ENCODE measurements around the gene FAM216B.
"Not testable (repeated sequence)": the region's sequence is repeated elsewhere in the genome, so short reads cannot be mapped to it uniquely, and the experiment has no call there.

Gene FAM216B

DNA sequence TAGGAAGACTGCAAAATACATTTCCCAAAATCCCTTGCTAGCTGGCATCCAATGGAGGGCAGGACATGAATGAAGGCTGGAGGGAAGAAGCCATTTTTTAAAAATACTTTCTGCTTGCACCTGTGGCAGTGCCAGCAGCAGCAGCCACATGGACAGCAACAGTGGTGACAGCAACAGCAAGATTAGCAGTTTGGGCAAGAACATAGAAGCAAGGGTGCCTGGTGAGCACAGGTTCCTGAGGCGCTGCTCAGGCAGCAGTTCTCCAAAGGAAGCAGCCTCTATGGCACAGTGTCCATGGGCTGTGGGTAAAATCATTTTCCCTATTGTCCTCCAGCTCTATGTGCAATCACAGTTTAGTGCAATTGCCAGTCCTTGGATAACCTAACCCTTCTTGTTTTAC is 1.3 kb upstream of the FAM216B start:
- no peak for DNase-seq (ENCODE audit: low spot score)

DNA sequence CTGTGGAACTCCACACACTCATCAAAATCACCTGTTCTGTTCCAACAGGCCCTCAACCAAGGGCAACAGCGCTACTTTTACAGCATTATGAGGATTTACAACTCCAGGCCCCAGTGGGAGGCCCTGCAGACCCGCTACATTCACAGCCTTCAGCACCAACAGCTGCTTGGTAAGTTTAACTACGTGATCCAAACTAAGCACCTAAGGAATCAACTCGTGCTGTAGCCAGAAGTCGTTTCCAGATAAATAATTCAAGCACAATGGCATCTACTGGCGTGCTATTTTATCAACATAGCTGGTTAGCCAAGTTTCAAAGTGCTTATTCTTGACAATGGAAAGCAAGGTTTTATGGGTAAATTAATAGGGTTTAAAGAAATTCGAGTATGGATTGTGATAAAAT is 5.3 kb downstream of the FAM216B start:
- no peak for DNase-seq (ENCODE audit: low spot score)

DNA sequence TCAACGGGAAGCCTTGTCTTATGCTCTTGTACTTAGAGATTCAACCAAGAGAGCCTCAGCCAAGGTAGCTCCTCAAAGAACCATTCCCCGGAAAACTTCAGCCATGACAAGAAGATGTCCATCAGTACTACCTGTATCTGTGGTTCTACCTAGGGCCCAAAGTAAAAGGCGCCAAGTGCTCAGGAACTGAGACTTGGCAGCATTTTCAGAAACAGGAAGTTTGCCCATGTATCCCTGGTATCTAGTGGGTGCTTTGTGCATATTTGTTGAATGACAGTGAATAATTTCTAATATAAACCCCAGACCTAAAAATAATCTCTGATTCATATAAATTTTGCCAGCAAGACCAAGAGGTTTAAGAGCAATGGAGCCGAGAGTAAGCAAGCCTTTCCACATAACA is 7.2 kb downstream of the FAM216B start:
- no peak for DNase-seq (ENCODE audit: low spot score)

DNA sequence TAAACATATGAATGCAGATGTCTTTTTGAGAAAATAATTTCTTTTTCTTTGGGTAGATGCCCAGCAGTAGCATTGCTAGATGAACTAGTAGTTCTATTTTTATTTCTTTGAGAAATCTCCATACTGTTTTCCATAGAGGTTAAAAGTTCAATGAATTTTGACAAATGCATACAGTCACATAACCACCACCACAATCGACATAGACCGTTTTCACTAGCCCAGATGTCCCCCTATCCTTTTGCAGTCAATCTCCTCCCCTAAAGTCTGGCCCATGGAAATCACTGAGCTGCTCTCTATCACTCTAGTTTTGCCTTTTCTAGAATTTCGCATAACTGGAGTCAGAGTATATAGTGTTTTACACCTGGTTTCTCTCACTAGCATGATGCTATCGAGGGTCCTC is 10.8 kb downstream of the FAM216B start:
- DNase-seq (ENCODE audit: low spot score) = no peak

DNA sequence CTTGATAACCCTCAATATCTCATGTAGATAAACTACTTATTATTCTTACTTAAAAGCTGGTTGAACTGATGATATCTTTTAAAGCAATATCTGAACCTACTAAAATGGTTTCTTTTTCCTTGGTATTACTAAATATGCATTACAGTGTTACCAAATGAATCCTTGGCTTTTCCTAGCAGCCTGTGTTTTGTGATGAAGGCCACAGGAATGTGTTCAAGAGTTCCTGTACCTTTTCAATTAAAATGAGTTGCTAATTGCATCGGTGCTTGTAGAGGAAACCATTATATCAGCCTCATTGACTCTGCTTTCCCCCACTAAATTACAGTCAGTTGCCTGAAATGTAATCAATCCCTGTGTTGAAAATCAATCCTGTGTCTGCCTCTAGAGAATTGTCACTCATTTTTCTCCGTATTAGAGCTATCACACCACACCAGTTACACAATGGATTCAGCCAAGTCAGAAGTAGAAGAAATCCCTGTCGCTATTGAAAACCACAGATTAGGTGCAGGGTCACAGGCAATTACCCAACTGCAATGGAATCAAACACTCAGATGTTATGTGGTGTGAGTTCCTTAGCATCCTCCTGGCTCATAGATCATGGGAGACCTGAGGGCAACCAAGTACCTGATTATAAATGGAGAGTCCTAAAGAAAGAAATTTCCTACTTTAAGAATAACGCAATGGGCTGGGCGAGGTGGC is 13.3 kb downstream of the FAM216B start:
- DNase-seq (ENCODE audit: low spot score) = no peak

DNA sequence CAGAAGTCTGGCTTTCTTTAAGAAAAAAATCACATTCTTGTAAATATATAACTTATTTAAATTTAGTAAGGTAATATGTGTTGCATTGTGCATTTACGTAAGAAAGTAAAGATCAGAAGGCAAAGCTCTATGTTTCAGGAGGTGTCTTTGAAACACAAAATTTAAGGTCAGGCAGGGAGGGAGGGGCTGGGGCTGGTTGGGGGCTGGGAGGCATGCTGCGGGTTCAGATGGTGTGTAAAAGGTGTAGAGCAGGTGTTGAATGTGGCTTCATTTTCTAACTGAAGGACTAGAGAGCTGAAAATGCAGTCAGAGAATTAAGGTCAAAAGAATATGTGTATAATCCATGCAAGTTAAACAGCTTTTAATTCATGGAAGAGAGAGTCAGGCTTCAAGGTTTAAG is 14.3 kb downstream of the FAM216B start:
- no peak for DNase-seq (ENCODE audit: low spot score)

DNA sequence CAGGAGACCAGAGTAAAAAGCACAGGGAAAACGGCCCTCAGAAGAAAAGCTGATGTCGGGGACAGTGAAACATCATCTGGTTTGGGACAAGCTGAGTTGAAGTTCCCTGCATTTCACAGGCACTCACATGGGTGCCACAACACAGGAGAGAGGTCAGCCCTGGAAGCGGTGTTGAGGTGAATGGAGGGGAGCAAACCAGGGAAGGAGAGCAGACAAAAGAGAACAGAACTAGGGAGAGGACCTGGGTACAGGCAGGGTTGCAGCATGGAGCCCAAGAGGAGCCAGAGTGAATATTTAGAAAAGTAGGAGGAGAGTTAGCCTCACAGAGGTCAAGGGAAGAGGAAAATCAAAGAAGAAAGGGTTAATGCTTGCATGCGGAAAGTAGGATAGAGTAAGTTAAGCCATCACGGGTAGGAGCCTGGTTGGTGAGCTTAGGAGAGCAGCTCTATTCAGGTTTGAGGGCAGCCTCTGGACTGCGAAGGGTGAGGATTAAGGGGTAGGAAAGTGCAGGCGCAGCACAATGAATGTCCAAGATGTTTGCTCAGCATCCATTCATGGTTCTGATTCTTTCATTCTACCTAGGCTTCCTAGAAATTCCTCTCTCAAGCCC is 15.5 kb downstream of the FAM216B start:
- no peak for DNase-seq (ENCODE audit: low spot score)

DNA sequence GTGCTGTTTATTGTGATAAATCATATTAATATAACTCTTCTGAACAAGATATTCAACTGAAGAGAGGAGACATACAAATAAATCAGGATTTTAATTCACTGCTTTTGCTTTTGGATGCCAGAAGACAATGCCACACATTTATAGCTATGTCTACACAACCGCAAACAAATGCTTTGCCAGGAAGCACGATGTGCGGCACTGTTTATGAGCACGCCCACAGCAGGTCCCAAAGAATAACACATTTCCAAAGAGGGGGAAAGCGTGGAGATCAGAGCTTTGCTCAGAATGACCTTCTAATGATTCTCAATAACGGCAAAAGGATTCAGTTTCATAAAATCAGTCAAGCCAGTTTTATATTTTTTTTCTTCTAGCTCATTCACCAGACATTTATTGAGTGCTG is 16.7 kb downstream of the FAM216B start:
- no peak for DNase-seq (ENCODE audit: low spot score)

DNA sequence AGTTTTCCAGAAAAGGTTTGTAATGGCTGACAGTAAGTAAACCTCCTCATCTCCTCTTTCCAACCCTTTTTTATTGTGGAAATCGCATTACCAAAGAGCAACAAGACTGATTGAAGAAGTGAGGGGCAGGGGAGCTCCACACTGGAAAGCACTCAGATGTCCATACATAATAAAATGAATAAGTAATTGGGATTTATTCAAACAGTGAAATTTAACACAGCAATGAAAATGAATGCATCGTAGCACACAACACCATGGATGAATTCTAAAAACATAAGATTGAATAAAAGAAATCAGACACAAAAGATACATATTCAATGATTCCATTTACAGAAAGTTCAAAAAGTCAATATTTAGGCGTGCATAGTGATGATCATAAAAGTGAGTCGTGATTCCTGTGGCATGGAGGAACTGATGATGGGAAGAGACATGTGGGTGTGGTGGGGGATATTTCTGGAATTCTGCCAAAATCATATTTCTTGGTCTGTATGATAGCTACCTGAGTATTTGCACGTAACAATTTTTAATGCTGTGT is 18.8 kb downstream of the FAM216B start:
- DNase-seq (ENCODE audit: low spot score) = no peak

DNA sequence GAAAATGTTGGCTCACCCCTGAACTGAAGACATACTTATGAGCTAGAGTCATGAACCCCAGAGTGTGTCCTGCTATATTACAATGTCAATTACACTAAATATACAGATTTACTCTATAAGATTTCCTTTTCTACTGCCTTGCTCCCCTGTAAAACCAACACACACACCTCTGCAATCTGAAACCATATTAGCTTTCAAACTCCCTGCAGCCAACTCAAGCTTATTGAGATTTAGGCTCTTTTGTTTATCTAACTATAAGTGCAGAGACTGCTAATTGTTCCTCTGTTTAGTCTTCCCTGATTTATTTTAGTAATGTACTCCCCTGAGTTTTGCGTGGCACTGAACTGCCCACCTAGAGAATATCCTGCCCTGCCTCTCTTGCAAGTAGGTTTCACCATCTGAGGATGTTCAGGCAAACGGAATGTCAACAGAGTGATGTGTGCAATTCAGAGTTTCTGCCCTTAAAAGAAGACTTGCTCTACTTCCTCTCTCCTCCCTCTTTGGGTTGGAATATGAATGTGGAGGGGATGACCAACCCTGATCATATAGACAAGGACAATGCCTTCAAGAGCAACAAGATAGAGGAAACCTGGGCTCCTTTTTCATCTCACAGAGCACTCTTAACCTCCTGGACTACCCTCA is 22.3 kb downstream of the FAM216B start:
- no peak for DNase-seq (ENCODE audit: low spot score)

DNA sequence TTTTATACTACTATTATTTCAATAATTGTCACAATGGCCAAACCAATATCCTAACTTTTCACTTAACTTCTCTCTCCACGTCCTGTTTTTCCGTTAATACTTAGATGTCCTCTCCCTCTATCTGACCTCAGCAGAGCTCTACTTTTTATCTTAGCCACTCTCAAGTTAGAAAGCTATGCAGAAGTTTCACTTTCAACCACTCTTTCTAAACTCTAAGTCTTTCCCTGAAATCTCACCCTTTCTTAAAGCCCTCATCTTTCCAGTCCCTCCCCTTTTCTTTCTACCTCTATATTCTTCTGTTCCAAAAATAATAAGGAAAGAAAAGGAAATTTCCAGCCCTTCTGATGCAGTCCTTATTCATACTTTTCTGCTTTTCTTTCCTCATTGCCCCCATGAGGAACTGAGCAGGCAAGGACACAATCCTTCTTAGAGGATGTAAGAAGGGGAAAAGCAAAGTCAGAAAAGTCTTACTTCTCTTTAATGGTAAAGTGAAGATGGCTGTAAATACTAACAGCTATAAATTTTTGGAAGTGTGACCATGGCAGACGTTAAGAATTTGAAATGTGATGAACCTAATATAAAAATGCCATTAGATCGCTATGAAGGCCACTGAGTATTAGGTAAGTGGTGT is 23.0 kb downstream of the FAM216B start:
- no peak for DNase-seq (ENCODE audit: low spot score)

DNA sequence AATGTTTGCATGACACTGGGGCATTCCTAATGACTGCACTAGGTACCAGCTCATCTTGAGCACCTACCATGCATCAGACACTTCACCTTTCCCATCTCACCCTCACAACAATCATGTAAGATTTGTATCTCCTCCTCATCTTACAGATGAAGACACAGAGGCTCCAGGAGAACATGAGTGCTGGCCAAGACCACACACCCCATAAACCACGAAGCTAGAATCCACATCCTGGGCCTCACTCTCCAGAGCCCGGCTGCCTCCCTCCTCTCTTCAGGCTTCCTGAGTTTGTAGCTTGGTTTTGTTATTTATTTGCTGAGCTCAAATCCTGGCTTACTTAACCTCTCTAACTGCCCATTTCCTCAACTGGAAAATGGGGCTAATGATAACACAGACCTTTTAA is 25.9 kb downstream of the FAM216B start:
- no peak for DNase-seq (ENCODE audit: low spot score)

DNA sequence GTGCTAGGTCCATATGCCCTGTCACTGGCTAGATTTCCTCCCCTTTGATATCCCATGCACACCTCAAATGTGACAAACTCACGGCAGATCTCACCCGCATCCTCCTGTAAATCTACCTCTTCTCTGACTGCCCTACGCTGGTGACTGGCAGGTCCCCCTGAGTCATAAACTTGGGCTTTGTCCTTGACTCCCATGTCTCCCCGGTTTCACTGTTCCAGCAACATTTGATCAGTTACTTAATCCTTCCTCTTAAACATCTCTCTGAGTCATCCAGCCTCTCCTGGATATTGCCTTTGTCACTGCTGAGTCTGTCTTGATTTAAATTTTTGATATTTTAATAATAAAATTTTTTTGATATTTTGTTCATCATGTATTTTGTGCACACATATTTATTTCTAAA is 26.5 kb downstream of the FAM216B start:
- DNase-seq (ENCODE audit: low spot score) = no peak

DNA sequence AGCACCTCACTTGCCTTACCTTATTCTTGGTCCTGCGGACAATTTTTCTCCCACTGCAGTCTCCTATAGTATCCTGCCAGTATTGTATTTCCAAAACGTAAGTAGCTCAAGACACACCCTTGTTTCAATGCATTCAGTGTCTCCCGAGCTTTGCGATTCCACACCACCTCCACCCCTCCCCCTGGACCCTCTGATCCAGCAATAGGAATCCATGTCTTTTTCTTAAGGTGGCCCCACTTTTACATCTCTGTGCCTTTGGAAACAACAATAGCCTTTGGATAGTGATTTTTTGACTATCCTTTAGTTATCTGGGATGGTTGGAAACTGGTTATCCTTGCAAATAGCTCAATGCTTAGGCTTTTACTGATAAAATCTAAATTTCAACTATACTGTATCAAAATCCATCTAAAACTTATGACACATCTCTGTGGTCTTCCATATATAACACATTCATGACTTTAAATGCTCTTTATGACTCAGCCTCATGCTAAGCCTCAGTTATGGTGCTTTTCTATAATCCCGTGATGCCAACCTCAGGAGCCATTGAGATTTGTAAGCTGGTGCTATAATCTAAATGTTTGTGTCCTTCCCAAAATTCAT is 27.1 kb downstream of the FAM216B start:
- no peak for DNase-seq (ENCODE audit: low spot score)

DNA sequence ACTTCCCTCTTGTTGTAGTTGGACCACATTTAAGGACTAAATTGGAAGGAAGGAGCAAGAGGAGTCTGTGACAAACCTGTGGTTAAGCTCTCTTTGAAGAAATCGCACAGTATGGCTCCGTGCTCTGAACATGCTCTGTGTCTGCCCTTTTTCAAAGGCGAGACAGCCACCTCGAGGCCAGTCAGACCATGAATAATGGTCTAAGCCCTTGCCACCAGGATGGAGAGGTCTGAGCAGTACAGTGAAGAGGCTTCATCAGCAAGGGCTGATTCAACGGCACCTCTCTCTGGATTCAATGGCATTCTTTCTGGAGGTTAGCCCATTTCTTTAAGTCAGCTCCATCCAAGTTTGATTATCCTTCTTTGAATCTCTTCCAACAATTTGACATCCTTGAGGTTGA is 30.9 kb downstream of the FAM216B start:
- DNase-seq (ENCODE audit: low spot score) = no peak

DNA sequence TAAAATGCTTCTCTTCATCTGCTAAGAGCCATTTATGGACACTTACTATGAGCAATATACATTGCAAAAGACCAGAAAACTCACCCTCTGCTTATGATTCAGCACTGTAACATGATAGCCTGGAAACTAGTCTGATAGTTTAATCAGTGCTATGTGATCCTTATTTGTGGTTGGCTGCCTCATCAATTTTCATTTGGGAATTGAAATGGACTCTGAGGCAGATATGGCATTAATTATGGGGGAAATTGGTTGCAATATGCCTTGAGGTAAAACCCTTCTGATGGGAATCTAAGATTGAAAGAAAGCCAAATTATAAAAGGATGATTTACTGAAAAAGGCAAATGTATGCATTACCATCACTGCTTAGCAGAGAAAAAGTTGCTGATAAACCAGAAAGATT is 33.5 kb downstream of the FAM216B start:
- DNase-seq (ENCODE audit: low spot score) = no peak

DNA sequence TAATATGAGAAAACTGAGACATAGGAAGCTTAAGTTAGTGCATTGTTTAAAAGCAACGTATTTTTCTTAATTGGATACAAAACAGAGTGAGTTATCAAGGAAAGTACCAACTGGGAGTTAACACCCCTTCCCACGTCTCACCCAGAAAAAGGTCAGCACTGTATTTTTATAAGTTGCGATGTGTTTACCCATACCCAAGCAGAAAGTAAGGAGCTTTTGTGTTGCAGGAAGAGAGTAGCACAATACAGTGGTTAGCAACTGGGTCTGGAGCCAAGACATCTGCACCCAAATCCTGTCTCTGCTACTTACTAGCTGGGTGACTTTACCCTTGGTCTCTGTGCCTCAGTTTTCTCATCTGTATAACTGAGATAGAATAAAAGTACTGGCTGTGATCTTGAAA is 34.3 kb downstream of the FAM216B start:
- no peak for DNase-seq (ENCODE audit: low spot score)

DNA sequence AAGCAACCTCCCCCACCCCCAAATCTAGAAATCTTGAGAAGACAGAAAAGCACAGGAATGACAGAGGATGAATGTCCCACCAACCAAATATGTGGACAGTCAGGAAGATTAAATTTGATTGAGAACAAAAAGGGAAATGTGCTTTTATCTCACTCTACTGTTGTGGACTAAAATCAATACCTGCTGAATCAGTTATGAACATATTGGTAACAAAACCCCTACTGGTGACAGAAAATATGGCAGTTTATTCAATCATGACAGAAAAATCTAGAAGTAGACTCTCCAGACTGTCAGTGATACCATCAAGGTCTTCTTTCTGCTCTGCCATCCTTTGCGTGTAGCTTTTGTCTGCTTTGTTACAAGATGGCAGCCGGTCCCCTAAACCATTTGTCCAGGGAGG is 35.2 kb downstream of the FAM216B start:
- DNase-seq (ENCODE audit: low spot score) = no peak

DNA sequence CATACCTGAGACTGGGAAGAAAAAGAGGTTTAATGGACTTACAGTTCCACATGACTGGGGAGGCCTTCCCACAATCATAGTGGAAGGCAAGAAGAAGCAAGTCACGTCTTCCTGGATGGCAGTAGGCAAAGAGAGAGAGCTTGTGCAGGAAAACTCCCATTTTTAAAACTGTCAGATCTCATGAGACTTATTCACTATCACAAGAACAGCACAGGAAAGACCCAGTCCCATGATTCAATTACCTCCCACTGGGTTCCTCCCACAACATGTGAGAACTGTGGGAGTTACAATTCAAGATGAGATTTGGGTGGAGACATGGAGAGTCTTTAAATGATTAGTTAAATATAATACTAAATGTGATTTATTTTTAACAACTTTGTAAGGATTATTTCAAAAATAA is 38.3 kb downstream of the FAM216B start:
- not testable (repeated sequence) for DNase-seq (ENCODE audit: low spot score)

DNA sequence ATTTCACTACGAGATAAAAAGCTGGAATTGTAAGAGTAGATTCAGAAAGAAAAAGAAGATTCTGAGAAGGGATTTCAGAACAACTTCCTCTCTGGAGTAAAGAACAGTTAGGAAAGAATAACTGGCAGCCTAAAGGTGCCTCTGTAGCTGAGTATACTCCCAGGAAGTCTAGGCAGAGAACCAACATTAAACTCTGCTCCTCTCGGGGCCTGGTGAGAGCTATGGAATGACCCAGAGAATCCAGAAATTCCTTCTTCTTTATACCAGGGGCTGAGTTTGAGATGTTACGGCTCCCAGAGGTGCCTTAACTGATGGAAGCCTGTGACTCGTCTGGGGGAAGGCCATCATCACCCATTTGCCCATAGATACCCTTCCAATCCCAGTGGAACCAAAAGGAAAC is 39.1 kb downstream of the FAM216B start:
- no peak for DNase-seq (ENCODE audit: low spot score)

DNA sequence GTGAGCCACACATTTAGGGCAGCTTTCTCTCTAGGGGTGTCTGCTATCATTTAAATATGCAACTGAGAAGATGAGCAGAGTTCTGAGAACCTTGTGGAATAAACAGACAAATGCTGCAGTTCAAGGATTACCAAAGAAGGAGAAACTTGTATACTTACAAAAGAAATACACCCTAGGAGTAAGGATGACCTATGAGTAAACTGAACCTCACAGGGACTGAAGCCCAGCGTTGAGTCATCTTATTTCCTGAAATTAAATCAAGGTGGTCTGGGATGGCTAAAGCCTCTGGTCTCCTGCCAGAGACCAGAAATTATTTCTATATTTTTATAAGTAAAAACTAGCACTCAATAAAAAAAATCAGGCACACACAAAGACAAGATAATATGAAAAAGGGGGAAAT is 40.1 kb downstream of the FAM216B start:
- no peak for DNase-seq (ENCODE audit: low spot score)

DNA sequence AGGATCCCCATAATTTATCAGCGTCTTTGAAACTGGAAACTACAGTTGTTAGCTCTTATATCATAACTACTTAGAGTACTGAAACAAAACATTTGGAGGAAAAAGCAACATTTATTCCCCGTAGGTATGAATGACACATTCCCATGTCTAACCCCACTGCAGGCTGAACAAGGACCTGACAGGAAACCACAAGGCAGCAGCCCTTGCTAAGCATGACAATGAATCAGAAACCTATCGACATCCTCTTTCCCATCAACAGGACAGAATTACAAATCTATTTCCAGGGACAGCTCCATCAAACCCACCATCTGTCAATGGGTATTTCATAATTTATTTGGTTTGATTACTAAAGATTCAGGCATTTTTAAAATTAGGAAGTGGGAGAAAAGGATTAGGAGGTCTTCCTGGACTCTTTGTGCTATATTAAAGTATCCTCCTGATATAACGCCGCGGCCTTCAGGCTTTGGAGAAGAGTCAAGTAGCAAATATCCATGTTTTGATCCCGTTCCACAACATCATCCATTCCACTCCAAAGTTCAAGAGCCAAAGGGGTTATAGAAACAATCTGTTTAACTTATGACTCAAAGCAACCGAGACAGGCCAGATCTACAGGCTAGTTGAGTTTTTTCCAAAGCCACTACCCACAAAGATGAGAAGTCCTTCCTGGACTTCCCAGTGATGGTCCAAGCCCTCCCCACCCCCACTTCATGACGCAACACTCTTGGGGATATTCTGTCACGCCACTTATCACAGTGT is 51.1 kb downstream of the FAM216B start:
- DNase-seq (ENCODE audit: low spot score) = no peak

All from globus pallidus (tissue), 1 donor.